Activated CD4-positive, alpha-beta T cell treated with anti-CD3 and anti-CD28 coated beads, Interleukin-2, Interleukin-6, amounts not matched to agents 100 ng/mL and 50 ng/mL, durations not matched to agents 16 hours and 8 hours (primary cell): Measurements from ENCODE around the gene ZBTB48.

Experiments used
- DNase-seq: peaks from one replicate; pipeline ENCODE4 v3.0.0-alpha.2; 2020

ZBTB48 gene

DNA sequence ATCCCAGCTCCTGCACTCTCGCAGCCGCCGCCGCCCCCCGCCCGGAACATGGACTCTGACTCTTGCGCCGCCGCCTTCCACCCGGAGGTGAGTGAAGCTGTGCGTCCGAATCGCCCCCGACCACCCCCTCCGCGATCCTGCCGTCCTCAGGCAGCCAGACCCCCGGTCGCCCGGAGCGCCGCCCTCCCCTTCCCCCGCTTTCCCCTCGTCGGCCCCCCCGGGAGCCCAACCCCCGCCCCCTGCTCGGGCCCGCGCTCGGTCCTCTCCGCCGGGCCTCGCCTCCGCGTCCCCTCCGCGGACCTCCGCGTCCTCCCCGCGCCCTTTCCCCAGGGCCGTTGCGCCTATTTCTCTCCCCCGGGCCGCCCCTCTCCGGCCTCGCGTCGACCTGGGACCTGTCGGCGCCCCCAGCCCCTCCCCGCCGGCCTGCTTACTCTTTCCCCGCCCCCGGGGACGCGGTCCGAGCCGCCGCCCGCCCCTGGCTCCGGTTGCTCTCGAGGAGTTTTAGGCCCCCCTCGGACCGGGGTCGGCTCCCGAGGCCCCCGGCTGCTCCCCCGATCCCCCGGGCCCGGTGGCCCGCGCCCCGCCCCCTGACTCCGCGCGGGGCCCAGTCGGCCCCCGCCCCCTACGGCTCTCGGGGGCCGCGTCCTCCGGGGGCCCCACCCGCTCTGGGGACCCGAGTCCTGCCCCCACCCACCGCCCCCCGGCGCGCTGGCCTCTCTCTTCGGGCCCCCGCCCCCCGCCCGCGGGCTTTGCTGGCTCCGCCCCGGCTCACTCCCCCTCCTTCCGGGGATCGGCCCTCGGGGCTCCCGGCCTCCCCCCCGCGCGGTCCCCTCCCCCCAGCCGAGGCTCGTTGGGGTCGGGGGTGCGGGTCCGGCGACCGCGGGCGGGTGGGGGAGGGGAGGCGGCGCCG lies 34.5 kb downstream of the ZBTB48 start:
- DNase-seq: peak; percentile 43

DNA sequence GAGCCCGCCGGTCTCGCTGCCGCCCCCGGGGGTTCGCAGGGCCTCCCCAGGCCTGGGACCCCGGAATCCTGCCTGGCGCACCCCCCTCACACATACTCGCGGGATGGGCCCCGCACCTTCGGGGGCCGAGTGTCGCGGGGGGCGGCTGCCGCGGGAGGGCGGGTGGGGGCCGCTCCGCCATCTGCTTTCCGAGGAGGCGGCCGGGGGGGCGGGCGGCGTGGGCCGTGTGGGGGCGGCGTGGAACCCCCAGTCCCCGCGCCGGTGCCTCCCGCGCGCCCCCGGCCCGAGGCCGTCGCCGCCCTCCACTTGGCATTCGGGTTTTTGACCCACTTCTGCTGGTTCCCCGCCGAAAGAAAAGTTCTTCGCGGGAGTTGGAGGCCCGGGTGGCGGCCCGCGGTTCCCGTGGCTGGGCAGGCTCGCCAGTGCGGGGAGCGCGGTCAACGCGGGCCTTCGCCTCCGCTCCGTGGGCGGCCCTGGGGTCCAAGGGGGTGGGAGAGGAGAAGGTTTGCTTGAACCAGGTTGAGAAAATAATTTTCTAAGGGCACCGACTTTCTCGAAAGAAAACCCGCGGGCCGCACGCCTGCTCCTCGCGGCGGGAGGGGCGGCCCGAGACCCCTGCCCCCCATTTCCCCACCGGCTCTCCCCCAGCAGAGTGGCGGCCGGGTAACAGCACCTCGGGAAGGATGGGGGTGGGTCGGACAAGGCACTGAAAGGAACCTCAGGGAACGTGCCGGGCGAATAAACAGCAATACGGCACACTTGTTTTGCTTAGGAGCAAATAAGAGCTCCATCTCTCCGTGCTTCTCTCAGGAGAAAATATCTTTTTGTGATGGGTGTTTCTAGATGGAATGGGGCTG lies 35.4 kb downstream of the ZBTB48 start:
- no peak for DNase-seq

DNA sequence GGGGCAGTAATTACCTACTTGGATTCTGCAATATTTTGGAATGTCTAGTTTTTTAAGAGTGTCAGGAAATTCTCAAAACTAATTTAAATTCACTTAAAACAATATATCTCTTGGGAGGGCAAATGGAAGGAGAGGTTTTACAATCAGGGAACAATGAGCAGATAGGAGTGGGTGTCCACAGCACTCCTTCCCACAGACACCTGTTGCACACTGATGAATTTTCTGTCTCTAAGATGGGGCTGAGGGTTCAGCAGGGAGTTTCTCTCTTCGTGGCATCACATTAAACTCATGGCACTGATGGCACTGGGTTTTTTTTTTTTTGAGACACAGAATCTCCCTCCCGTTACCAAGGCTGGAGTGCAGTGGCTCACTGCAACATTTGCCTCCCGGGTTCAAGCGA lies 39.3 kb downstream of the ZBTB48 start:
- DNase-seq: no peak

DNA sequence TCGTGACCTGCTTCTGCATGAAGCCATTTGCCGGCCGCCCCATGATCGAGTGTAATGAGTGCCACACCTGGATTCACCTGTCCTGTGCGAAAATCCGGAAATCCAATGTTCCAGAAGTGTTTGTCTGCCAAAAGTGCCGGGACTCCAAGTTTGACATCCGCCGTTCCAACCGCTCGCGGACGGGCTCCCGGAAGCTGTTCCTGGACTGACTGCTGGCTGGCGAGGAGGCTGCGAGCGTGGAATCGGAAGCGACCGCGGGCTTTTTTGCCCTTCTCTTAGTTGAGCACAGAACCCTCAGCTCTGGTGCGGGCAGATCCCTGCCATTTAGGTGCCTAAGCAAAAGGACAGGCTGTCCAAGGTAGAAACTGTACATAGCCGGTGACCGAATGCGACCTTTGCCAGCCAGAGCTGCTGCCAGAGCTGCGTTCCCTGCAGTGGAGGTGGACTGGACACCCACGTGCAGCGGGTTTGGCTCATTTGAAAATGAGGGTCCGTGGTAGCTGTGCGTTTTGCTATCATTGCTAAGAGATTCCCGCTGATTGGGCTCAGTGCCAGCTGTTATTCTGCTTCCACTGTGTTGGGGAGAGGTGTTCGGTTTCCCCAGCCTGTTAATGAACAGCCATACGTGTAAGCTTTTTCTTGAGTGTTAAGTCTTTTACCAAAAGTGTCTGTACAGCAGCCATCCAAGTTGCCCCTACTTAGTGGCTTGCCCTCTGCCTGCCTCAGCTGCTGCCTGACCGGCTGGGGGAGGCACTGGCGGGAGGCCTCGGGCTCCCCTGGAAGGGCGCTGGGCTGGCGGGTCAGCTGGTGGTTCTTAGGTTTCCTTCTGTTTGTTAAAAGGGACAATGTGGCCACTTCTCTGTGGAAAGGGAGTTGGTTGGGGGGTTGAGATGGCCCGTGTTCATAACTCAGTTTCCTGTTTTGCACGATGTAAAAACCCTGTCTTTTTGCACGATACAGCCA lies 41.9 kb downstream of the ZBTB48 start:
- no peak for DNase-seq

DNA sequence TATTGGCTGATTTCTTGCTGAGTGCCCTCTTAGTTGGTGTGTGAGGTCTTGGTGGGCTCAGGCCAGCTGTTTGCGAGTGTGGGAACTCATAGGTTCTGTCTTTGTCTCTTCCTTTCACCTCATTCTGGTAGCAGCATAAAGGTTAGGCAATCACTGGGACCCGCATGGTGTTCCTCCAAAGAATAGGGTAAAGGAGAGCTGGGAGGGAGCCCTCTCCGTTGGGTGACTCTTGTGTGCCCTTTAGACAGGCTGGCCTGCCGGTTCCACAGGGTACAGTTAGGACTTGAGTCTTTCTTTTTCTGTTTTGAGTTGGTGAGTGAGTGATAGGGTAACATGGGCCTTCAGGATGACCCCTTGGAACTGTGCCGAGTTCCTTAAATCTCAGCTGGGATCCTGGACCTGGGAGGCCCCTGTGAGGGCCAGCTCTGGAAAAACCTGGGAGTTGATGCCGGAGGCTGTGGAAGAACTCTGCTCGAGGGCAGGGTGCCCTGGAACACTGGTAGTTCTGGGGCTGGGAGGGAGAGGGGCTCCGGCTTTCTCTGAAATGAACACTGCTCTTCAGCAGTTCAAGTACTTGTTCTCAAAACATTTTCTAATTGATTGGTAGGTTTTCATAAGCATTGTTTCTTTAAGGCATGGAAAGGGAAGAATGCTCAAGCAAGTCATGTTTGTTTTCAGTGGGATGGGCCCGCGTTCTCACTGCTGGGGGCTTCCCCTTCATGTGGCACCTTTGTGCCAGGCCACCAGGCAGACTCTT lies 42.8 kb downstream of the ZBTB48 start:
- DNase-seq: no peak

DNA sequence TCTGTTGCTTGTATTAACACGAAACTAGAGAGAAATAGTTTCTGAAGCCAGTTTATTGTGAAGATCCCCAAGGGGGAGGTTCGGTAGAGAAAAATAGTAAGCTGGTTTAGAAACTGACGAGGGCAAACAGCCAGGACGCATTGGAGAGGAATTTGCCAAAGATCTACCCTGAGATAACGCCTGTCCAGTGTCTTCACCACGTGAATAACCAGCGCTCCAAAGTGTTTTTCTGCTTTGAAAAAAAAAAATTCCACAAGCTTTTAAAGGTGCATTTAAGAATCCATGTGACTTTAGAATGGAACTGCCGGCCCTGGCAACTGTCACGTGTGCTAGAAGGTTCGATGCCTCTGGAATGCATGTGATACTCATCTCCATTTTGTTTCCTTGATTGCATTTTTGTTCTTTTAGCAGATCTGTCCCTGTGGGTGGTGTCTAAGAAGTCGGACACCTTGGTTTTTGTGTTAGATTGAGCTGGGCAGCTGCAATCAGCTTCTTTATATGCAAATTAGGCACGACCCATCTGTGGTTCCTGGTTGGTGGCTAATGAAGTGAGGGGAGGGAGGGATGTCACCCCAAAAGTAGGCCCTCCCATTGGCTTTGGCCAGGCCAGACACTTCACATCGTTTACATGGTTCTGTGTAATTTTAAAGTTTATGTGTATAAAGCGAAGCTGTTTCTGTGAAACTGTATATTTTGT lies 43.6 kb downstream of the ZBTB48 start:
- no peak for DNase-seq

DNA sequence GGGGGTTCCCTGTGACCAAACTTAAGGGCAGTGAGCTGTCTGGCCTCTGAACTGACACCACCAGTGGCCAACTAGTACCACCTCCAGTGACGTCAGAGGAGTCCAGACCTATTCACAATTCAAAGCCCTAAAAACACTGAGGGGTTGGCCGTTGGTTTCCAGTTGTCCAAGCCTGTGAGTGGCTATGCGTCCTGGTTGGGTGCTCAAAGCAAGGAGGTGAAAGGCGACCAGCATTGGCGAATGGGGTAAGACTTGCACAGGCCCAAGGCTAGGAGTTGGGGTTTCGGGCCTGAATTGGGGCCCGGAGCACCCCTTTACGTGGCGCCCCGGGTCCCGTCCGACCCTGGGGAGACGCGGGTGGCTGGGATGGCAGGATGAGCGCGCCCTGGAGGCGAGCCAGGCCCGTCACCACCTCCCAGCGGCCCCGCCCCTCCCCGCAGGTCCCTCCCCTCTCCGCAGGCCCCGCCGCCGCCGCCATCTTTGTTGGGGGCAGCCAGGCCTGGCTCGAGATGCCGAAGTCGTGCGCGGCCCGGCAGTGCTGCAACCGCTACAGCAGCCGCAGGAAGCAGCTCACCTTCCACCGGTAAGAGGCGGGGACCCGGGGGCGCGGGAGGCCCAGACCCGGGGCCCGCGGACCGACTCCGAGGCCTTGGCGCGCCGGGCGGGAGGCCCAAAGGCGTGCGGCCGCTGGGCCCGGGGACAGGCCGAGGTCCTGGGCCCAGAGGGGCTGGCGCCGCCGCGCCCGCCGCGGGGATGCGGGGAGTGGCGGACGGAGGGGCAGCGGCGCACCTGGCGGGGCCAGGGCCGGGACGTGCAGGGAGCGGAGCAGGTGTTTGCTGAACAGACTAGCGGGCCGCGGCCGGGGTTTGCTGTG lies 45.2 kb downstream of the ZBTB48 start, which contains the start of gene THAP3:
Gene THAP3 (plus strand): TSS at position 159 of the 874 bp plus-strand sequence. CDS start 351 bp downstream, at position 510.
- DNase-seq: peak; percentile 93

DNA sequence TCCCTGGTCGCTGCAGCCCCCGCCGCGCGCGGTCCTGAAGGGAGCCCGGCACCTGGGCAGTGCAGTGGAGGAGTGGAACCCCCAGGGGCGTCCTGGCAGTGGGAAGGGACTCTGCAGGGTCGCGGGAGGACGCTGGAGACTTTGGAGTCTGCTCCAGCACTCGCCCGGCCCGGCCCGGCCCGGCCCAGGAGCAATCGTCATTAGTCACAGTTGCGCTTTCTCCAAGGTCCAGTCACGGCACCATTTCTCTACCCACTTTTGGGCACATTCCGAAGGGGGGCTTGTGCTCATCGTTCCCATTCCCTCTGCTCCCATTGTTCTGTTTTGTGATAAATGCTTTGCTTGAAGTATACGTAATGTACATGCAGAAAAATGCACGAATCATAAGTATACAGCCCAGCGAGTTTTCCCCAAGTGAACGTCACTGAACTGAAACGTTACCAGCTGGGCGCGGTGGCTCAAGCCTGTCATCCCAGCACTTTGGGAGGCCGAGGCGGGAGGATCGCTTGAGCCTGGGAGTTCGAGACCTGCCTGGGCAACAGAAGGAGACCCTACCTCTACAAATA lies 45.9 kb downstream of the ZBTB48 start:
- DNase-seq: peak; percentile 25

DNA sequence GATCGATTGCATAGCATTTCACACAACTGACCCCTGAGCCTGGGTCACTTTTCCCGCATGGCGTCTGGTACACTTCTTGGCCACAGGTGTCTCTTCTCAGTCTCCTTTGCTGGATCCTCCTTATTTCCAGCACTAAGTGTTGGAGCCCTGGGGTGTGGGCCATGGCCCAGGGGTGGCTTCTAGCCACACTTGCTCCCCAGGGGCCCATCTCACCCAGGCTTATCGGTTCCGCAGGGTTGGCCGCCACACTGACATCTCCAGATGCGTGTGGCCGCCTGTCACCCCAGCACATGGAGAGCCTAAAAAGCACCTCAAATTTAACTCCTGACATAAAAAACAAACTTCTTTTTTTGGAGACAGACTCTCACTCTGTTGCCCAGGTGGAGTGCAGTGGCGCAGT lies 47.2 kb downstream of the ZBTB48 start:
- DNase-seq: no peak

DNA sequence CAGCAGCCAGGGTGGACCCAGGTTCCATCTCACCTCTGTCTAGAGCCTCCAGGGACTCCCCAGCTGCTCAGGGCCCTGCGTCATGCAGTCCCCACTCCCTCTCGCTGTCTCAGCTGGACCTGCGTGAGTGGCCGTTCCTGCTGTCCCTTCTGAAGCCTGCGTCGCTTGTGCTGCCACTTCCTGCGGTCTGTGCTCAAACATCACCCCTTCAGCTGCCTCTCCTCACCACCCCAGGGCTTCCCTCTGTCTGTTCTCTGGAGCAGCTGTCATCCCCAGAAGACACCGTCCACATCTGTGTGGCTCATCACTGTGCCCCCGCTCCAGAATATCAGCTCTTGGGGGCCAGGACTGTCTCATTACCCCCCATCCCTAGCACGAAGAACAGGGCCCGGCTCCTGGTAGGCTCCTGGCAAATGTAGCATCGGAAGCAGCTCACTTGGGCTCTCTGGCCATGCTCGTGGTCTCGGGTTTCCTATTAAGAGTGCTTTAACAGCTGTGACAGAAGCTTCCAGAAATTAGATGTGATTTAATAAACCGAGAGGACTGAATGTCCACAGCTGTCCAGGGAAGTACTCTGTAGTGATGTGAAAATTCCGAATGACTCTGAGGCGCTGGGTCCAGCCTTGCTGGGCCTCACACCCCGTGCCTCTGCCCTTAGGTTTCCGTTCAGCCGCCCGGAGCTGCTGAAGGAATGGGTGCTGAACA lies 48.2 kb downstream of the ZBTB48 start:
- no peak for DNase-seq

DNA sequence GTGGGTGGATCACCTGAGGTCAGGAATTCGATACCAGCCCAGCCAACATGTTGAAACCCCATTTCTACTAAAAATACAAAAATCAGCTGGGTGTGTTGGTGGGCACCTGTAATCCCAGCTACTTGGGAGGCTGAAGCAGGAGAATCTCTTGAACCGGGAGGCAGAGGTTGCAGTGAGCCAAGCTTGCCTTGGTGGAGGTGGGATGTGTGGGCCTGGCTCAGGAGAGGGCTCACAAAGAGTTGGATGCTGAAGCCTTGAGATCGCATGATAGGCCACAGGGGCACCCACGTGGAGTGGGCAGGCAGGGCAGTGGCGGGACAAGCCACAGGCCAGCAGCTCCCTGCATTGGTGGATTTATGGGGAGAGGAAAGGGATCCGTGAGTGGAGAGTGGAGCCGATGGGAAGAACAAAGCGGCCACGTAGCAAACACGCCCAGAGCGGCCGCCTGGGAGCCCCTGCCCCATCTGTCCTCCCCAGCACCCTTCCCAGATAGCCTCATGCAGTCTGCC lies 49.2 kb downstream of the ZBTB48 start:
- no peak for DNase-seq

DNA sequence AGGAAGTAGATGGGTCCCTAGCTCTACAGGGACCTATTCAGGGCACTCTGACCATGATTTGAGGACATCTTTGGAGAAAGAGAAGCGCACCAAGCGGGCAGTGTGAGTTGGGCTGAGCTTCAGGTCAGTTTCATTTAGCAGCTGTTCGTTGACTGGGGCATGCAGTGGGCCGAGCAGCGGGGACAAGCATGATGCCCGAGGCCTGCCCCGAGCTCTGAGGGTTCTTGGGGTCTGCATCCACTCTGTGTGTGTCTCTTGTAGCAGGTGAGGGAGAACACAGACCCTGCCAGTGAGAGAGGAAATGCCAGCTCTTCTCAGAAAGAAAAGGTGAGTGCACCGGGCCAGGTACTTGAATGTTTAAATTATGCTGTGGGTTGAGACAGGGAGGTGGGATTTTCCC lies 50.2 kb downstream of the ZBTB48 start:
- DNase-seq: no peak

DNA sequence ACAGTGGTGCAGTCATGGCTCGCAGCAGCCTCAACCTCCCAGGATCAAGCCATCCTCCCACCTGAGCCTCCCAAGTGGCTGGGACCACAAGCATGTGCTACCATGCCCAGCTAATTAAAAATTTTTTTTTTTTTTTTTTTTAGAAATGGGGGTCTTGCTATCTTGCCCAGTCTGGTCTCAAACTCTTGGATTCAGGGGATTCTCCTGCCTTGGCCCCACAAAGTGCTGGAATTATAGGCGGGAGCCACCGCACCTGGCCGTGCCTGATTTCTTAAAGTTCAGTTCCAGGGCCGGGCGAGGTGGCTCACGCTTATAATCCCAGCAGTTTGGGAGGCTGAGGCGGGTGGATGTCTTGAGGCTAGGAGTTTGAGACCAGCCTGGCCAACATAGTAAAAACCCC lies 51.3 kb downstream of the ZBTB48 start:
- DNase-seq: no peak

DNA sequence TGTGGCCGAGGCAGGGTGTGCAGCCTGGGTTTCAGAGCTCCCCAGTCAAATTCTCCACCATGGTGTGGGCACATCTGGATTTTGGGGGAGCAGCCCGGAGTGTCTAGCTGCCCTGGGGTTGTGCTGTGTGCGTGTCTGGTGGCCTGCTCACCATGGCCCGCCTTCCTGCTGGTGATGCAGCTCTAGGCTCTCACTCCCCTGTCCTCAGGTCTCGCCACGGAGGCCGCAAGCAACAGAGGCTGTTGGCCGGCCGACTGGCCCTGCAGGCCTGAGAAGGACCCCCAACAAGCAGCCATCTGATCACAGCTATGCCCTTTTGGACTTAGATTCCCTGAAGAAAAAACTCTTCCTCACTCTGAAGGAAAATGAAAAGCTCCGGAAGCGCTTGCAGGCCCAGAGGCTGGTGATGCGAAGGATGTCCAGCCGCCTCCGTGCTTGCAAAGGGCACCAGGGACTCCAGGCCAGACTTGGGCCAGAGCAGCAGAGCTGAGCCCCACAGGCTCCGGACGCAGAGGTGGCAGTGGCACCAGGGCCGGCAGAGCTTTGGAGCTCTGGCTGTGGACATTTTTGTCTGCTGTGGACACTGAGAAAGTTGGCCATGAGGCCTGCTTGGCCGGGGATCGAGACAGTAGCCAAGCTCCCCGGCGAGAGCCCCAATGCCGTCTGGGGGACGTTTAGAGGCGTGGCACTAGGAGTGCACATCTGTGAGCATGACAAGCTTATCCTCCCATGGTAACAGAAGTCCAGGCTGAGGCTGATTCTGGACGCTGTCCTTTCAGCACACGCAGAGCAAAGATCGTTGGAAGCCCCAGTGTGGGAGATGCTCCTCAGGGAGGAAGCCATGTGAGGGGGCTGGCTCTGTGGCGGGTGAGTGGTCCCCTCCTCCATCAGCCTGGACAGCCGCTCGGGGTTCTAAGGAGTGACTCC lies 53.1 kb downstream of the ZBTB48 start:
- DNase-seq: no peak

DNA sequence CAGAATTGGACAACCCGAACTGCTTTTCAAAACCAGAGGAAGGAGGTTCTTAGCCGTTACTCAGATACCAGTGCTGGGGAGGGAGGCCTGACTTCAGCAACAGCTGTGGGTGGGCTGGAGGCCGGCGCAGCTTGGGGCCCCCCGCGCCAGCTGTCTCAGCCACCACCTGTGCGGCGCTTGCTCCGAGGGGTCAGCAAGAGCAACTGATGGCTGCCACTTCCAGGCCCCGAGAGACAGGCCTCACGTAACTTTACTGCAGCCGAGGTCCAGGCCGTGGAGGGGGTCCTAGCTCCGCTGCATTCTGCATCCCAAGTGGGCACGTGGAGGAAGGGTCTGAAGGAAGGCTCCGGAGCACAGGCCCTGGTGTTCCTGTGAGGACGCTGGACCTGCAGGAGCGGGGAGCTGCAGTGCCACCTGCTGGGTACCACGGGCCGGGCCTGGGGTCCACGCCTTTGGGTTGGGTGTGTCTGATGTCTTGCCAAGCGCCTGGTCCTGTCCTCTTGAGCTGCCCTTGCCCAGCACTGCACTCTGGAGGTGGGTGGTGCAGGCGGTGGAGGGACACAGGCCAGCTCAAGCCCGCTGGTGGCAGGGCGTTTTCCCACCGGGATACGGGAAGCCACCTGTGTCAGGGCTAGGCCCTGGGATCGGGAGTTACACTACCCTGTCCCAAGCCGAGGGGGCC lies 54.7 kb downstream of the ZBTB48 start:
- peak; percentile 28 for DNase-seq

DNA sequence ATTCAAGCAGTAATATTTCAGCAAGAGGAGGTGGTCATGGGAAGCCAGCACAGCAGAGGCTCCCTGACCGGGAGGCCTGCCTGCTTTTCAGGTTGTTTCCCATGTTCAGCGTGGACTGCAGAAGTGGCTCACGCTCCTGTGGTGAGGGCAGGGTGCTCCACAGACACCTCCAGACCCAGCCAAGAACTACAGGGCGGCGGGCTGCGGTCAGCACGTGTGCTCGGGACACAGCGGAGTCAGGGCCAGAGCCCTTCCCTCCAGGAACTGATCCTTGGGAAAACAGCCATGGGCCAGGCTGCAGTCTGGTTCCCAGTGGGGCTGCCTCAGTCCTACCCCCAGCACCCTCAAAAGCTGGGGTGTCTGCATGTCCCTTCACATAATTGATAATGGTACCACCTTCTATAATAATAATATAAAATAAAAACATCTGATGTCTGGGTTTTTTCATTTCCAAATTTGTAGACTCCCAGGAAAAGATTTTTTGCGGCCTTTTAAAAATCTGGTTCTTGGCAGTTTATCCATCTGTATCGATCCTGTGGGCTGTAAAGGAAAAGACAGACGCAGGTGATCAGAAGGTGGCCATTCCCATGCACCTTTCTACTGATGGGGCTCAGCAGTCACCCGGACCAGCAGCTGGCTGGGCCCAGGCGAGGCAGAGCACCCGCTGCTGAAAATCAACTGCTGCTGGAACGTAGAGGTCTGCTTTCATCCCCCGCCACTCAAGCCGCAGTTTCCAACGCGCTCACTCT lies 55.5 kb downstream of the ZBTB48 start:
- DNase-seq: no peak
